GM13977 (cell line): Measurements from ENCODE around the gene TLE1.
"Not testable (repeated sequence)": the region's sequence is repeated elsewhere in the genome, so short reads cannot be mapped to it uniquely, and the experiment has no call there.

Experiments
- DNase-seq: peaks from one replicate; pipeline ENCODE4 v3.0.0; 2012; ENCODE audit warnings: low spot score
- CTCF ChIP-seq: IDR thresholded peaks from 2 replicates; pipeline ENCODE4 v1.5.1; 2012; ENCODE audit warnings: mild to moderate bottlenecking, control low read depth; ENCODE audit not compliant: insufficient read depth; ENCODE audit errors: extremely low read depth, missing control alignments
- in situ Hi-C: fragments of 300-500 bp; cut with MboI; formaldehyde crosslinking; loops from one replicate; pipeline ENCODE4 v1.12.0; 2022; ENCODE audit warnings: low sequenced_read_pairs, low pct_unique_long_range_greater_than_20kb, mixed read lengths, inconsistent platforms; ENCODE audit not compliant: unreplicated experiment

TLE1 gene

GRCh38 chr9:81705578-81705977 is 16.2 kb upstream of the TLE1 start:
- in situ Hi-C loops, result no loop called here
- DNase-seq, result no peak
- no peak for TF ChIP-seq CTCF

GRCh38 chr9:81694541-81694940 is 5.2 kb upstream of the TLE1 start:
- no peak for DNase-seq
- in situ Hi-C loops, result no loop called here
- TF ChIP-seq CTCF, result no peak

DNA sequence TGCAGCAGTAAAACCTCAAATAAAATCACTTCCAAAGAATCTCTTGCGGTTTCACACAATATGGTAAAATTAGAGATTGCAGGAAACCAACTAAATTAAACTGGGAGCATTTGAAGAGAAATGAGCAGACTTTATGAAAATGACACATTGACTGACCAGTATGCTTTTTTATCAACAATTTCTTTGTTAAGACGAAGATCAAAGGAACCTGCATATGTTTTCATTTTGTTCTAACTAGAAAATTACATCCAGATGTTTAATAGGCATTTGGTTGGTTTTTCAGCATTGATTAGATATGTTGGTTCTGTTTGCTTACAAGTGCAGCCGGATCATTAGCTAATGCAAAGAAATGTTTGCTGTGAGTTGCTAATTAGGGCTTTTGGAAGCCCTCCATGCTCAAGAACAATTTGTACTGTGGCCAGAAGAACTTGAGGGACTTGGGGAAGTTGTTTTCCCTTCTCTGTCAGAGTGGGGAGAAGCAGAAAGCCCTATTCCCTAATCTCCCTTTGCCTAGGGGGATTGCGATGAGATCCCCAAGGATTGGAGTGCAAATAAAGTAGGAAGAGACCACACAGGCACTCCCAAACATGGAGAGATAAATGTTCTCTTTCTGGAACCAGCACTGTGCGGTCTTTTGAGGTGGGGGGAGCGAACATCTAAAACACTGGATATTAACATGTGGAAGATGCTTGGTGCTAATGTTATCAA is 4.5 kb upstream of the TLE1 start:
- no peak for TF ChIP-seq CTCF
- in situ Hi-C loops, result no loop called here
- no peak for DNase-seq

DNA sequence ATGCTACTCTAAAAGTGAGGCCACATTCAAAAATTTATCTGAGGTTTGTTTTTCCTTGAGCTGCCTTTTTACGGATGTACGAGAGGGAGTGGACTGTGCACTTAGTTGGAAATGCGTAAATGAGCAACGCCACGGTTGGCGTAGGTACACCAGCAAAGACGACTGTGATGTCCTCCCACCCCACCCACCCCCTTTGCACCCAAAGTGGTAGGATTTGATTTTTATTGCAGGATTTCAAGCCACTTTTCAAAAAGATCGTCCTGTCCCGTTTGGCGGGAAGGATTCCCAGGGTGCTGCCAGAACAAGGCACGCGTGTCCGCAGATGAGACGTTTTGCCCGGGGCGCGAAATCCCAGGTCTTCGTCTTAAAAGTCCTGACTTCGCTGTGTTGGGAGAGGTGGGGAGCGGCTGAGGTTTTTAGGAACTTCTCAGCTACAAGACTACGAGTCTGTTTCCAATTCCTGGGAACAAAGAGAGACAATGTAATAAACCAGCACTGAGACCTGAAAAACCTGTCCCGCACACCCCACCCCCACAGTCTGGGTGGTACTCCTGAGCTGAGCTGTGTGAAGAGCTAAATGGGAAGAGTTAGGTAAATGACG is 1.0 kb upstream of the TLE1 start:
- no peak for DNase-seq
- in situ Hi-C loops, result no loop called here
- TF ChIP-seq CTCF, result no peak

DNA sequence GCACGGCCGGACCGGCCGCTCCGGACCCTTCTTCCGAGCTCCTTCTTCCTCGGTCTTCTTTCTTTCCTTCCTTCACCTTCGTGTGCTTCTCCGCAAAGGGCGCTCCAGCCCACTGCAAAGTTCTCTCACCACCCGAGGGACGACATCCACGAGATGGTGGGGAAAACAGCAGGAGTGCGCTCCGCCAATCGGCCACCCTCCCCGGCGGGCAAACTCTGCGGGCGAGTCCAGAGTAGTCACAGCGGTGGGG is 329 bp downstream of the TLE1 start:
- in situ Hi-C loops, result not testable (repeated sequence)

DNA sequence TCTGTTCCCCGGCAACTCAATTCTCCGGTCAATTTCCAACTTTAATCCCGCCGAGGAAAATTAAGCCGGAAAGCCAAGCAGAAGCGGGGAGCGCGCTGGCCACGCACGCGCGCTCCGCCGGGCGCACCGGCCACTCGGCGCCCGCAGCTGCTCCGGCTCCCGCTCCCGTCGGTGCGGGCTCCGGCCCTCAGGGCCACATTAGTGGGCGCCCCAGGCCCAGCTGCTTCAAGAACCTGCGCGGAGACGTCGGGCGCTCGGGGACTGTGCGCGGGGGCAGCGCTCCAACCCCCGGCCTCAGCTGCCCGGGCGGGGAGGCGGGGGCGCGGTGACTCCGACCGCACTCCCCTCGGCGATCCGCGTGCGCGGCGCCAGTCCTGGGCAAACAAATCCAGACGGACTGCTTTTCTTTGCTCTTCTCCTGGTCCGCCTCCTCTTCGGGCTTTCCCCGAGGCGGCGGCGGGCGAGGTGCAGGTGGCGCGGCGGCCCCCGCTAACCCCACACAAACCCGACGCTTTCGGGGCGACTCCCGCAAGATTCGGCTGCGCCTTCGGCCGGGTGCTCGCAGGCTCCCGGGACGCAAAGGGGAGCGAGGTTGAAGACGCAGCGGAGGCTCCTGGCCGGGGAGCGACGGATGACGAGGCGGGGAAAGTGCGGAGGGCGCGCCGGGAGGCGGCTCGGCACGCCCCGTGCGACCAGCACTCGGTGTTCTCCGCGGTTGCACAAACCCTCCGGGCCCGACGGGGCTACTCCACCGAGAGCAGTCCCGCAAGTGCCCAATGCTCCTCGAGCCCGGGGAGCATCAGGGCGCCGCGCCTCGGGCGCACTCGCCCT is 870 bp downstream of the TLE1 start:
- in situ Hi-C loops, result not testable (repeated sequence)
- peak; percentile 23 for DNase-seq

More for the DNA sequence above, 329 bp downstream of the TLE1 start:
- not testable (repeated sequence) for DNase-seq

GRCh38 chr9:81687521-81688261 is 1.7 kb downstream of the TLE1 start:
- no peak for TF ChIP-seq CTCF
- DNase-seq, result peak; percentile 25
- in situ Hi-C loops, result no loop called here
